HepG2 (cell line): ENCODE results near the gene PIK3CA. TPM values are rescaled to one million over a fixed set of nuclear protein-coding genes. Genes with fewer than 3 reads are reported as not detected.

Source experiments
- ARID2 ChIP-seq: sonication (generic); formaldehyde crosslinking; IDR thresholded peaks from 2 replicates; pipeline ENCODE4 v1.8.1; 2022; ENCODE audit warnings: mild to moderate bottlenecking, missing genetic modification reagents, borderline replicate concordance
- ARID3A ChIP-seq: IDR thresholded peaks from 2 replicates; pipeline ENCODE4 v1.6.1; 2012; ENCODE audit warnings: low read depth, low read length, improper control_type of control experiment
- GTF3A ChIP-seq: sonication (generic); formaldehyde crosslinking; conservative IDR thresholded peaks from 2 replicates; pipeline ENCODE4 v1.4.0; 2020; ENCODE audit warnings: mild to moderate bottlenecking, missing genetic modification reagents
- IRX3 ChIP-seq: sonication (generic); formaldehyde crosslinking; IDR thresholded peaks from 2 replicates; pipeline ENCODE4 v1.8.1; 2023; ENCODE audit warnings: mild to moderate bottlenecking, low read depth, missing genetic modification reagents, borderline replicate concordance
- PRPF4 ChIP-seq: fragments of 200-400 bp; formaldehyde crosslinking; IDR thresholded peaks from 2 replicates; pipeline ENCODE4 v1.6.1; 2016; ENCODE audit warnings: low read length, low read depth; ENCODE audit not compliant: poor library complexity, severe bottlenecking
- SALL1 ChIP-seq: sonication (generic); formaldehyde crosslinking; IDR thresholded peaks from 2 replicates; pipeline ENCODE4 v1.8.0; 2022; ENCODE audit warnings: mild to moderate bottlenecking, missing genetic modification reagents
- SAP130 ChIP-seq: IDR thresholded peaks from 2 replicates; pipeline ENCODE4 v1.6.1; 2016; ENCODE audit warnings: low read depth
- SIX4 ChIP-seq: sonication (generic); formaldehyde crosslinking; IDR thresholded peaks from 2 replicates; pipeline ENCODE4 v1.4.0; 2020; ENCODE audit warnings: missing genetic modification reagents
- SP2 ChIP-seq: sonication (generic); formaldehyde crosslinking; IDR thresholded peaks from 2 replicates; pipeline ENCODE4 v1.5.1; 2020; ENCODE audit warnings: mild to moderate bottlenecking, missing genetic modification reagents
- ZFP36L2 ChIP-seq: sonication (generic); formaldehyde crosslinking; IDR thresholded peaks from 2 replicates; pipeline ENCODE4 v1.4.0; 2020; ENCODE audit warnings: missing genetic modification reagents
- ZFP91 ChIP-seq: sonication (generic); formaldehyde crosslinking; IDR thresholded peaks from 2 replicates; pipeline ENCODE4 v1.9.0; 2022; ENCODE audit warnings: missing genetic modification reagents, mild to moderate bottlenecking, borderline replicate concordance
- ZIK1 ChIP-seq: sonication (generic); formaldehyde crosslinking; IDR thresholded peaks from 2 replicates; pipeline ENCODE4 v1.5.0; 2020; ENCODE audit warnings: mild to moderate bottlenecking, low read depth, missing genetic modification reagents, borderline replicate concordance
- ZNF138 ChIP-seq: sonication (generic); formaldehyde crosslinking; IDR thresholded peaks from 2 replicates; pipeline ENCODE4 v1.5.0; 2020; ENCODE audit warnings: mild to moderate bottlenecking, low read depth, missing genetic modification reagents
- ZNF251 ChIP-seq: sonication (generic); formaldehyde crosslinking; IDR thresholded peaks from 2 replicates; pipeline ENCODE4 v1.9.0; 2021; ENCODE audit warnings: mild to moderate bottlenecking, missing genetic modification reagents
- ZNF839 ChIP-seq: sonication (generic); formaldehyde crosslinking; IDR thresholded peaks from 2 replicates; pipeline ENCODE4 v1.4.0; 2020; ENCODE audit warnings: missing genetic modification reagents, mild to moderate bottlenecking, borderline replicate concordance
- polyA plus RNA-seq, 8 experiments: library from polyadenylated mRNA; depleted of rRNA in 3 of 8; stranded (reverse) in 7 of 8; unstranded in 1 of 8; fragments of >200 nt; fragmentation: Illumina TruSeq in 4 of 8; extraction: Trizol in 4 of 8; gene quantifications; 2 replicates each; pipeline versions ENCODE4 v1.2.1 to v1.2.3, GENCODE V29; 2011 to 2016; ENCODE audit warnings: low read depth in 4 of 8, missing spikeins in 1 of 8, mixed read lengths in 1 of 8; ENCODE audit not compliant: insufficient read depth in 1 of 8
- total RNA-seq, 5 experiments: library from RNA; depleted of rRNA; stranded (reverse); fragments of >200 nt; fragmentation: Illumina TruSeq; extraction: Trizol; gene quantifications; 2 replicates each; pipeline ENCODE4 v1.2.3, GENCODE V29; 2016; ENCODE audit warnings: low read depth in 1 of 5
- TF ChIP-seq, protein P1 (sequence below): sonication (generic); formaldehyde crosslinking; IDR thresholded peaks from 2 replicates; pipeline ENCODE4 v1.4.0; 2020; ENCODE audit warnings: missing genetic modification reagents, low read depth, mild to moderate bottlenecking, borderline replicate concordance
- TF ChIP-seq, protein P2 (sequence below): sonication (generic); formaldehyde crosslinking; IDR thresholded peaks from 2 replicates; pipeline ENCODE4 v1.4.0; 2020; ENCODE audit warnings: missing genetic modification reagents
- TF ChIP-seq, protein P3 (sequence below): sonication (generic); formaldehyde crosslinking; IDR thresholded peaks from 2 replicates; pipeline ENCODE4 v1.4.0; 2020; ENCODE audit warnings: missing genetic modification reagents
- TF ChIP-seq, protein P4 (sequence below): sonication (generic); formaldehyde crosslinking; conservative IDR thresholded peaks from 2 replicates; pipeline ENCODE4 v1.4.0; 2020; ENCODE audit warnings: missing genetic modification reagents

The PIK3CA gene
- total and polyA plus RNA-seq, 2 of the 13 experiments (the other 11 are each of a cell fraction or from before 2014, with no cell fraction given): 5.7 to 11.4 TPM

GRCh38 chr3:179149406-179149867 lies 1.3 kb downstream of the PIK3CA start (continued):
- TF ChIP-seq IRX3 (CRISPR knock-in tag): no peak
- no peak for TF ChIP-seq ARID2 (CRISPR knock-in tag)
- no peak for TF ChIP-seq GTF3A (CRISPR knock-in tag)
- TF ChIP-seq ZIK1 (CRISPR knock-in tag): no peak
- TF ChIP-seq SAP130 (CRISPR knock-in tag): peak; percentile 41; the same call in 1 of the 2 replicates
- no peak for TF ChIP-seq ZFP36L2 (CRISPR knock-in tag)
- TF ChIP-seq ARID3A: no peak
- no peak for TF ChIP-seq SALL1 (CRISPR knock-in tag)
- TF ChIP-seq, protein P1, sequence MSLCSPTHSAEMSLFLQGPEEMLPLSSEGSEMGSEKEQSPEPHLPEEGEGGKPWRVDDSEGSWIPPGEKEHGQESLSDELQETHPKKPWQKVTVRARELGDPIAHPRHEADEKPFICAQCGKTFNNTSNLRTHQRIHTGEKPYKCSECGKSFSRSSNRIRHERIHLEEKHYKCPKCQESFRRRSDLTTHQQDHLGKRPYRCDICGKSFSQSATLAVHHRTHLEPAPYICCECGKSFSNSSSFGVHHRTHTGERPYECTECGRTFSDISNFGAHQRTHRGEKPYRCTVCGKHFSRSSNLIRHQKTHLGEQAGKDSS (CRISPR knock-in tag): no peak
- no peak for TF ChIP-seq ZNF251
- TF ChIP-seq, protein P2, sequence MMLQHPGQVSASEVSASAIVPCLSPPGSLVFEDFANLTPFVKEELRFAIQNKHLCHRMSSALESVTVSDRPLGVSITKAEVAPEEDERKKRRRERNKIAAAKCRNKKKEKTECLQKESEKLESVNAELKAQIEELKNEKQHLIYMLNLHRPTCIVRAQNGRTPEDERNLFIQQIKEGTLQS (CRISPR knock-in tag): no peak
- no peak for TF ChIP-seq ZNF839 (CRISPR knock-in tag)
- no peak for TF ChIP-seq SP2
- no peak for TF ChIP-seq ZFP91 (CRISPR knock-in tag)
- no peak for TF ChIP-seq ZNF138 (CRISPR knock-in tag)
- no peak for TF ChIP-seq SIX4 (CRISPR knock-in tag)
- no peak for TF ChIP-seq PRPF4
- TF ChIP-seq, protein P3, sequence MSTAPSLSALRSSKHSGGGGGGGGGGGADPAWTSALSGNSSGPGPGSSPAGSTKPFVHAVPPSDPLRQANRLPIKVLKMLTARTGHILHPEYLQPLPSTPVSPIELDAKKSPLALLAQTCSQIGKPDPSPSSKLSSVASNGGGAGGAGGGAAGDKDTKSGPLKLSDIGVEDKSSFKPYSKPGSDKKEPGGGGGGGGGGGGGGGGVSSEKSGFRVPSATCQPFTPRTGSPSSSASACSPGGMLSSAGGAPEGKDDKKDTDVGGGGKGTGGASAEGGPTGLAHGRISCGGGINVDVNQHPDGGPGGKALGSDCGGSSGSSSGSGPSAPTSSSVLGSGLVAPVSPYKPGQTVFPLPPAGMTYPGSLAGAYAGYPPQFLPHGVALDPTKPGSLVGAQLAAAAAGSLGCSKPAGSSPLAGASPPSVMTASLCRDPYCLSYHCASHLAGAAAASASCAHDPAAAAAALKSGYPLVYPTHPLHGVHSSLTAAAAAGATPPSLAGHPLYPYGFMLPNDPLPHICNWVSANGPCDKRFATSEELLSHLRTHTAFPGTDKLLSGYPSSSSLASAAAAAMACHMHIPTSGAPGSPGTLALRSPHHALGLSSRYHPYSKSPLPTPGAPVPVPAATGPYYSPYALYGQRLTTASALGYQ (CRISPR knock-in tag): no peak
- TF ChIP-seq, protein P4, sequence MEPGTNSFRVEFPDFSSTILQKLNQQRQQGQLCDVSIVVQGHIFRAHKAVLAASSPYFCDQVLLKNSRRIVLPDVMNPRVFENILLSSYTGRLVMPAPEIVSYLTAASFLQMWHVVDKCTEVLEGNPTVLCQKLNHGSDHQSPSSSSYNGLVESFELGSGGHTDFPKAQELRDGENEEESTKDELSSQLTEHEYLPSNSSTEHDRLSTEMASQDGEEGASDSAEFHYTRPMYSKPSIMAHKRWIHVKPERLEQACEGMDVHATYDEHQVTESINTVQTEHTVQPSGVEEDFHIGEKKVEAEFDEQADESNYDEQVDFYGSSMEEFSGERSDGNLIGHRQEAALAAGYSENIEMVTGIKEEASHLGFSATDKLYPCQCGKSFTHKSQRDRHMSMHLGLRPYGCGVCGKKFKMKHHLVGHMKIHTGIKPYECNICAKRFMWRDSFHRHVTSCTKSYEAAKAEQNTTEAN: 0 out of 2 replicates have a peak, but pooled peaks have one; percentile 28
- TF ChIP-seq, all 625 proteins: peak for 4
